ENCODE measurements around the gene SMIM35.

- TF ChIP-seq CTCF (IDR thresholded peaks at IDR 0.05; ENCODE audit: low read length): no peak
- TF ChIP-seq EZH2 (IDR thresholded peaks at IDR 0.05; ENCODE audit: borderline replicate concordance, low read length): no peak
These were observed 15.2 kb downstream of the SMIM35 start for GRCh38 chr11:118071416-118072030.
